ENCODE measurements around the gene APC2.

GRCh38 chr19:1440418-1440801 is 9.5 kb upstream of the APC2 start:
- no peak for TF ChIP-seq CTCF (IDR thresholded peaks at IDR 0.05)
- TF ChIP-seq POLR2A (IDR thresholded peaks at IDR 0.05): no peak
